Astrocyte (in vitro differentiated cells and primary cell): ENCODE measurements around the gene MAS1L.

Source experiments
- EZH2 ChIP-seq: IDR thresholded peaks from 2 replicates; pipeline ENCODE4 v1.6.1; 2012; ENCODE audit warnings: mild to moderate bottlenecking, low read length, inconsistent platforms; ENCODE audit not compliant: insufficient read depth
- TF ChIP-seq, protein P1 (sequence below): IDR thresholded peaks from 2 replicates; pipeline ENCODE4 v1.5.1; 2011; ENCODE audit warnings: low read depth, mild to moderate bottlenecking, inconsistent platforms, low read length, moderate library complexity; ENCODE audit not compliant: insufficient read depth

- TF ChIP-seq, protein P1, sequence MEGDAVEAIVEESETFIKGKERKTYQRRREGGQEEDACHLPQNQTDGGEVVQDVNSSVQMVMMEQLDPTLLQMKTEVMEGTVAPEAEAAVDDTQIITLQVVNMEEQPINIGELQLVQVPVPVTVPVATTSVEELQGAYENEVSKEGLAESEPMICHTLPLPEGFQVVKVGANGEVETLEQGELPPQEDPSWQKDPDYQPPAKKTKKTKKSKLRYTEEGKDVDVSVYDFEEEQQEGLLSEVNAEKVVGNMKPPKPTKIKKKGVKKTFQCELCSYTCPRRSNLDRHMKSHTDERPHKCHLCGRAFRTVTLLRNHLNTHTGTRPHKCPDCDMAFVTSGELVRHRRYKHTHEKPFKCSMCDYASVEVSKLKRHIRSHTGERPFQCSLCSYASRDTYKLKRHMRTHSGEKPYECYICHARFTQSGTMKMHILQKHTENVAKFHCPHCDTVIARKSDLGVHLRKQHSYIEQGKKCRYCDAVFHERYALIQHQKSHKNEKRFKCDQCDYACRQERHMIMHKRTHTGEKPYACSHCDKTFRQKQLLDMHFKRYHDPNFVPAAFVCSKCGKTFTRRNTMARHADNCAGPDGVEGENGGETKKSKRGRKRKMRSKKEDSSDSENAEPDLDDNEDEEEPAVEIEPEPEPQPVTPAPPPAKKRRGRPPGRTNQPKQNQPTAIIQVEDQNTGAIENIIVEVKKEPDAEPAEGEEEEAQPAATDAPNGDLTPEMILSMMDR: no peak
- TF ChIP-seq EZH2: no peak
Observed at GRCh38 chr6:29491574-29491973, 3.8 kb upstream of the MAS1L start.
